ENCODE measurements around the gene TCF3.

DNA sequence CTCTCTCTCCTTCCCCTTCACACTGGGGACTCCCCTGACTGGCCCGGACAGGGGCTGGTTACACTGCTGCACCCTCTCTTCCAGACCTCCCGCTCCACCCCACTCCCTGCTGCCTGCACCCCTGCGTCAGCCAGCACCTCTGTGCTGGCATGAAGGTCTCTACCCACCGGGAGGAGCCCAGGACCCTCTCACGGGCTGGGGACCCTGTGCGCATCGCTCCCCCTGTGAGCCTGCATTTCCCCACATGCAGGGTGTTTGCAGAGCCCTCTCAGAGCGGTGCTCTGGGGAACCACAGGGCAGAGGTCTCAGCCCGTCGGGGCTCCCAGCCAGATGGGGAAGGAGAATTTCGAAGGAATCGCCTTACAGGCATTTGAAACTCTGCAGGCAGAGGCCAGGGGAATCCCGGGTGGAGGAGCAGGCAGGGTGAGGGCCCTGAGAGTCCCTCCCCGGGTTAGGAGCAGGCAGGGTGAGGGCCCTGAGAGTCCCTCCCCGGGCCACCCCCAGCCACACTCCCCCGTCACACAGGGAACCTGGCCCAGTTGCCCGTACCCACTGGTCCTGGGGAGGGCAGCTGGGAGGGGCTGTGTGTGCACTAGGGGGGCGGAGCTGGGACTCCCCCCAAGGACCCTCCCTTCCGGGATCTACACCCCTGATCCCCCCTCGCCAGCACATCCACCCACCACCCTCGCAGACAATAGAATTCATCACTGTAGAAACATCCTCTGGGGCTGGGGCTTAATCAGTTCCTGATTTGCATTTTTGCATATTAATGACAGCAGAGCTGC is 16.3 kb upstream of the TCF3 start:
- no peak for TF ChIP-seq YY1 (IDR thresholded peaks at IDR 0.05; ENCODE audit: extremely low read depth, insufficient replicate concordance, low read depth, low read length)
- TF ChIP-seq POLR2A (IDR thresholded peaks at IDR 0.05; ENCODE audit: borderline replicate concordance, extremely low read depth, insufficient read depth, insufficient read length): no peak
- TF ChIP-seq, protein P1, sequence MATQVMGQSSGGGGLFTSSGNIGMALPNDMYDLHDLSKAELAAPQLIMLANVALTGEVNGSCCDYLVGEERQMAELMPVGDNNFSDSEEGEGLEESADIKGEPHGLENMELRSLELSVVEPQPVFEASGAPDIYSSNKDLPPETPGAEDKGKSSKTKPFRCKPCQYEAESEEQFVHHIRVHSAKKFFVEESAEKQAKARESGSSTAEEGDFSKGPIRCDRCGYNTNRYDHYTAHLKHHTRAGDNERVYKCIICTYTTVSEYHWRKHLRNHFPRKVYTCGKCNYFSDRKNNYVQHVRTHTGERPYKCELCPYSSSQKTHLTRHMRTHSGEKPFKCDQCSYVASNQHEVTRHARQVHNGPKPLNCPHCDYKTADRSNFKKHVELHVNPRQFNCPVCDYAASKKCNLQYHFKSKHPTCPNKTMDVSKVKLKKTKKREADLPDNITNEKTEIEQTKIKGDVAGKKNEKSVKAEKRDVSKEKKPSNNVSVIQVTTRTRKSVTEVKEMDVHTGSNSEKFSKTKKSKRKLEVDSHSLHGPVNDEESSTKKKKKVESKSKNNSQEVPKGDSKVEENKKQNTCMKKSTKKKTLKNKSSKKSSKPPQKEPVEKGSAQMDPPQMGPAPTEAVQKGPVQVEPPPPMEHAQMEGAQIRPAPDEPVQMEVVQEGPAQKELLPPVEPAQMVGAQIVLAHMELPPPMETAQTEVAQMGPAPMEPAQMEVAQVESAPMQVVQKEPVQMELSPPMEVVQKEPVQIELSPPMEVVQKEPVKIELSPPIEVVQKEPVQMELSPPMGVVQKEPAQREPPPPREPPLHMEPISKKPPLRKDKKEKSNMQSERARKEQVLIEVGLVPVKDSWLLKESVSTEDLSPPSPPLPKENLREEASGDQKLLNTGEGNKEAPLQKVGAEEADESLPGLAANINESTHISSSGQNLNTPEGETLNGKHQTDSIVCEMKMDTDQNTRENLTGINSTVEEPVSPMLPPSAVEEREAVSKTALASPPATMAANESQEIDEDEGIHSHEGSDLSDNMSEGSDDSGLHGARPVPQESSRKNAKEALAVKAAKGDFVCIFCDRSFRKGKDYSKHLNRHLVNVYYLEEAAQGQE (IDR thresholded peaks at IDR 0.05; ENCODE audit: low read depth): no peak
- no peak for TF ChIP-seq FOSL1 (IDR thresholded peaks at IDR 0.05; ENCODE audit: low read depth)
- no peak for TF ChIP-seq EZH2 (IDR thresholded peaks at IDR 0.05)
- TF ChIP-seq ZNF274 (IDR thresholded peaks at IDR 0.05; ENCODE audit: low read depth, low read length): no peak
- TF ChIP-seq, protein P2, sequence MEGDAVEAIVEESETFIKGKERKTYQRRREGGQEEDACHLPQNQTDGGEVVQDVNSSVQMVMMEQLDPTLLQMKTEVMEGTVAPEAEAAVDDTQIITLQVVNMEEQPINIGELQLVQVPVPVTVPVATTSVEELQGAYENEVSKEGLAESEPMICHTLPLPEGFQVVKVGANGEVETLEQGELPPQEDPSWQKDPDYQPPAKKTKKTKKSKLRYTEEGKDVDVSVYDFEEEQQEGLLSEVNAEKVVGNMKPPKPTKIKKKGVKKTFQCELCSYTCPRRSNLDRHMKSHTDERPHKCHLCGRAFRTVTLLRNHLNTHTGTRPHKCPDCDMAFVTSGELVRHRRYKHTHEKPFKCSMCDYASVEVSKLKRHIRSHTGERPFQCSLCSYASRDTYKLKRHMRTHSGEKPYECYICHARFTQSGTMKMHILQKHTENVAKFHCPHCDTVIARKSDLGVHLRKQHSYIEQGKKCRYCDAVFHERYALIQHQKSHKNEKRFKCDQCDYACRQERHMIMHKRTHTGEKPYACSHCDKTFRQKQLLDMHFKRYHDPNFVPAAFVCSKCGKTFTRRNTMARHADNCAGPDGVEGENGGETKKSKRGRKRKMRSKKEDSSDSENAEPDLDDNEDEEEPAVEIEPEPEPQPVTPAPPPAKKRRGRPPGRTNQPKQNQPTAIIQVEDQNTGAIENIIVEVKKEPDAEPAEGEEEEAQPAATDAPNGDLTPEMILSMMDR (IDR thresholded peaks at IDR 0.05 in 2 of 3, conservative IDR thresholded peaks at IDR 0.05 in 1 of 3; ENCODE audit: borderline replicate concordance in 1 of 3, insufficient read depth in 1 of 3, low read depth in 2 of 3, low read length in 2 of 3): no peak
- no peak for TF ChIP-seq EGR1 (IDR thresholded peaks at IDR 0.05; ENCODE audit: low read depth)
- no peak for TF ChIP-seq CBX3 (IDR thresholded peaks at IDR 0.05; ENCODE audit: low read depth)

All from HCT116 (cell line).